K562 (cell line): ENCODE measurements around the gene TSC1. TPM values are rescaled to one million over a fixed set of nuclear protein-coding genes. Genes with fewer than 3 reads are reported as not detected.

Experiments
- CREB3 ChIP-seq: fragments of 450-650 bp; conservative IDR thresholded peaks from 2 replicates; pipeline ENCODE4 v1.6.1; 2016; ENCODE audit warnings: missing genetic modification characterization, low read depth, mild to moderate bottlenecking, missing compliant biosample characterization, moderate library complexity
- CSDE1 ChIP-seq, 2 experiments: fragments of 450-650 bp; IDR thresholded peaks; 2 replicates each; pipeline ENCODE4 v1.6.1; 2016; ENCODE audit warnings: mild to moderate bottlenecking in 1 of 2
- CXXC5 ChIP-seq: fragments of 250-450 bp; sonication (Bioruptor Pico); IDR thresholded peaks from 2 replicates; pipeline ENCODE4 v1.8.0; 2022; ENCODE audit warnings: inconsistent platforms, mild to moderate bottlenecking, moderate library complexity
- ERF ChIP-seq: fragments of 450-650 bp; formaldehyde crosslinking; IDR thresholded peaks from 2 replicates; pipeline ENCODE4 v1.4.0; 2020; ENCODE audit warnings: mild to moderate bottlenecking, mixed read lengths
- KLF16 ChIP-seq: IDR thresholded peaks from 2 replicates; pipeline ENCODE4 v1.6.1; 2016; ENCODE audit warnings: antibody characterized with exemption
- MITF ChIP-seq: IDR thresholded peaks from 2 replicates; pipeline ENCODE4 v1.6.1; 2014; ENCODE audit warnings: antibody characterized with exemption
- MYNN ChIP-seq, 2 experiments: sonication (generic); formaldehyde crosslinking in 1 of 2; IDR thresholded peaks; 2 replicates each; pipeline versions ENCODE4 v1.5.0 to v1.6.1; 2016 to 2020; ENCODE audit warnings: antibody characterized with exemption in 1 of 2, missing genetic modification reagents in 1 of 2
- NEUROD1 ChIP-seq: fragments of 150-350 bp; IDR thresholded peaks from 2 replicates; pipeline ENCODE4 v1.6.1; 2014; ENCODE audit warnings: borderline replicate concordance, low read length, low read depth; ENCODE audit not compliant: partially characterized antibody
- PHTF2 ChIP-seq: fragments of 250-450 bp; sonication (Bioruptor Pico); IDR thresholded peaks from 2 replicates; pipeline ENCODE4 v1.5.0; 2021; ENCODE audit warnings: mild to moderate bottlenecking
- PML ChIP-seq: IDR thresholded peaks from 2 replicates; pipeline ENCODE4 v1.6.1; 2012; ENCODE audit warnings: low read length, inconsistent platforms
- PTBP1 ChIP-seq: fragments of 200-400 bp; formaldehyde crosslinking; IDR thresholded peaks from 2 replicates; pipeline ENCODE4 v1.6.1; 2017; ENCODE audit warnings: low read depth, low read length
- RBBP5 ChIP-seq: fragments of 200-600 bp; sonication (generic); IDR thresholded peaks from 2 replicates; pipeline ENCODE4 v1.6.1; 2012; ENCODE audit warnings: borderline replicate concordance, mild to moderate bottlenecking, low read length, control low read depth, inconsistent platforms; ENCODE audit not compliant: insufficient read depth, poor library complexity, severe bottlenecking
- RHOXF2B ChIP-seq: fragments of 250-450 bp; sonication (Bioruptor Pico); conservative IDR thresholded peaks from 2 replicates; pipeline ENCODE4 v1.5.1; 2021
- SMARCA5 ChIP-seq: fragments of 450-650 bp; IDR thresholded peaks from 2 replicates; pipeline ENCODE4 v1.6.1; 2016
- SP2 ChIP-seq: IDR thresholded peaks from 2 replicates; pipeline ENCODE4 v1.6.1; 2011; ENCODE audit warnings: mild to moderate bottlenecking, low read depth, low read length, moderate library complexity; ENCODE audit not compliant: poor library complexity, severe bottlenecking; ENCODE audit errors: extremely low read depth
- TBL1XR1 ChIP-seq, 2 experiments: IDR thresholded peaks; 2 replicates each; pipeline ENCODE4 v1.6.1; 2012; ENCODE audit warnings: improper control_type of control experiment in 2 of 2, low read length in 2 of 2, mild to moderate bottlenecking in 1 of 2
- TEAD1 ChIP-seq, 2 experiments: fragments of 450-650 bp in 1 of 2; sonication (generic) in 1 of 2; formaldehyde crosslinking; IDR thresholded peaks; 2 replicates each; pipeline versions ENCODE4 v1.4.0 to v1.8.0; 2020 to 2022; ENCODE audit warnings: mild to moderate bottlenecking in 2 of 2, missing genetic modification reagents in 1 of 2
- USF2 ChIP-seq: sonication (generic); formaldehyde crosslinking; IDR thresholded peaks from 2 replicates; pipeline ENCODE4 v1.5.0; 2020; ENCODE audit warnings: missing genetic modification reagents
- ZNF274 ChIP-seq: IDR thresholded peaks from 2 replicates; pipeline ENCODE4 v1.6.1; 2011; ENCODE audit warnings: low read depth, mild to moderate bottlenecking, low read length, moderate library complexity, borderline replicate concordance
- ZNF518B ChIP-seq: fragments of 250-450 bp; sonication (Bioruptor Pico); IDR thresholded peaks from 2 replicates; pipeline ENCODE4 v1.5.0; 2021; ENCODE audit warnings: mild to moderate bottlenecking, moderate library complexity
- ZNF830 ChIP-seq: fragments of 250-450 bp; sonication (Bioruptor Pico); IDR thresholded peaks from 2 replicates; pipeline ENCODE4 v1.5.0; 2021; ENCODE audit warnings: mild to moderate bottlenecking
- polyA plus RNA-seq, 8 experiments: library from polyadenylated mRNA; depleted of rRNA in 4 of 8; stranded (reverse) in 5 of 8; unstranded in 3 of 8; fragments of >200 nt; fragmentation: Nextera tagmentation in 2 of 8; fragmentation: Illumina TruSeq in 1 of 8; extraction: Ambion mirVana in 2 of 8; extraction: Trizol in 1 of 8; gene quantifications; 2 replicates each; pipeline versions ENCODE4 v1.2.1 to v1.2.3, GENCODE V29; 2011 to 2014; ENCODE audit warnings: inconsistent platforms in 1 of 8, missing spikeins in 1 of 8
- total RNA-seq, 7 experiments: library from RNA; depleted of rRNA in 6 of 7; stranded (reverse); fragments of >200 nt in 6 of 7; fragmentation: Illumina TruSeq in 2 of 7; extraction: Trizol in 2 of 7; gene quantifications; 2 replicates each; pipeline versions ENCODE4 v1.2.1 to v1.2.3, GENCODE V29; 2011 to 2021; ENCODE audit warnings: low replicate concordance in 1 of 7

TSC1 gene
- total and polyA plus RNA-seq, 9 of the 15 experiments (the other 6 are each of a cell fraction or from before 2014, with no cell fraction given), result 6.9 to 37.6 (median 18.6) TPM

GRCh38 chr9:132984202-132985070 is 40.0 kb upstream of the TSC1 start (continued):
- TF ChIP-seq ZNF518B (CRISPR knock-in tag), result no peak
- TF ChIP-seq NEUROD1, result peak; percentile 58
- no peak for TF ChIP-seq CSDE1 (IDR thresholded peaks at IDR 0.05)
- peak; percentile 93 for TF ChIP-seq KLF16
- TF ChIP-seq PML, result peak; percentile 80
- no peak for TF ChIP-seq USF2 (CRISPR knock-in tag)
- TF ChIP-seq ZNF274, result 0 out of 2 replicates have a peak, but pooled peaks have one; percentile 48
- no peak for TF ChIP-seq PHTF2 (CRISPR knock-in tag)
- TF ChIP-seq SP2, result no peak
- TF ChIP-seq MITF, result no peak
- TF ChIP-seq ZNF830 (CRISPR knock-in tag), result no peak
- TF ChIP-seq PTBP1, result no peak
- peak; percentile 74 for TF ChIP-seq MYNN (IDR thresholded peaks at IDR 0.05)
- no peak for TF ChIP-seq MYNN (CRISPR knock-in tag; IDR thresholded peaks at IDR 0.05)
- TF ChIP-seq TBL1XR1 (IDR thresholded peaks at IDR 0.05; ENCODE audit: low read length in 2 of 2), result peak in 1 of 2 experiments; percentile 62; a peak in 2 of 4 replicates
- peak; percentile 80 for TF ChIP-seq CXXC5 (CRISPR knock-in tag)
- TF ChIP-seq ERF, result no peak
- 0 out of 2 replicates have a peak, but pooled peaks have one; percentile 22 for TF ChIP-seq CREB3 (tag)
- no peak for TF ChIP-seq RBBP5
- 0 out of 2 replicates have a peak, but pooled peaks have one; percentile 32 for TF ChIP-seq RHOXF2B (CRISPR knock-in tag)
- peak; percentile 12 to 39; a peak in 2 of 4 replicates for TF ChIP-seq TEAD1 (CRISPR knock-in tag; IDR thresholded peaks at IDR 0.05)
- peak; percentile 51; the same call in 1 of the 2 replicates for TF ChIP-seq SMARCA5
